IPS DF 4.7 (cell line): Measurements from ENCODE around the gene MAG.
"Not testable (repeated sequence)": the region's sequence is repeated elsewhere in the genome, so short reads cannot be mapped to it uniquely, and the experiment has no call there.

Source experiments
- DNase-seq: peaks from one replicate; pipeline ENCODE4 v3.0.0-alpha.2; 2013; ENCODE audit warnings: low spot score; ENCODE audit errors: extremely low read depth

The MAG gene

GRCh38 chr19:35279374-35279773 is 12.6 kb upstream of the MAG start:
- no peak for DNase-seq

GRCh38 chr19:35279985-35280821 is 11.8 kb upstream of the MAG start:
- DNase-seq, result no peak

- DNase-seq, result no peak
These were observed 10.7 kb upstream of the MAG start for GRCh38 chr19:35281303-35281702.

DNA sequence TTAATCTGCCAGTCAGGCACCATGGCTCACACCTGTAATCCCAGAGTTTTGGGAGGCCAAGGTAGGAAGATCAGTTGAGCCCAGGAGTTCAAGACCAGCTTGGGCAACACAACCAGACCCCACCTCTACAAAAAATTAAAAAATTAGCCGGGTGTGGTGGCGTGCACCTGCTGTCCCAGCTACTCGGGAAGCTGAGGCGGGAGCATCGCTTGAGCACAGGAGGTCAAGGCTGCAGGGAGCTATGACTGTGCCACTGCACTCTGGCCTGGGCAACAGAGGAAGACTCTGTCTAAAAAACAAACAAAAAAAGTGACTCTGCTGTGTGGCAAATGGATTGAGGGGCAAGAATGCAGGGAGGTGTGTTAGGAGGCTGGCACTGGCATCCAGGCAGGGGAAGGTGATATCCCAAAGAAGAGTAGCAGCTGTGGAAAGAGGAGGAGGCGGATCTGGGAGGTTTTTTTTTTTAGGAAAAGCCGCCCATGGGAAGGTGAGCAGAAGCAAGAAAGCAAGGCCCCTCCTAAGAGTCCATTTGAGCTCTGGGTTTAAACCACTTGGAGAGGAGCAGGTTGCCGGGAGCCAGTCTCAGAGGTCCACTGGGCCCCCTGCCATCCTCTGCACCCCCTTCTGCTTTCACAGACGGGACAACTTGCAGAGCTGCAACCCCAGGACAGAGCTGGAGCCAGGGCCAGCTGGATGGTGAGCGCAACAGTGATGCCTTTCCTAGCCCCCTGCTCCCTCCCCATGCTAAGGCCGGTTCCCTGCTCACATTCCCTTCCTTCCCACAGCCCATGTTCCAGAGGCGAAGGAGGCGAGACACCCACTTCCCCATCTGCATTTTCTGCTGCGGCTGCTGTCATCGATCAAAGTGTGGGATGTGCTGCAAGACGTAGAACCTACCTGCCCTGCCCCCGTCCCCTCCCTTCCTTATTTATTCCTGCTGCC is 7.5 kb upstream of the MAG start:
- DNase-seq, result no peak

DNA sequence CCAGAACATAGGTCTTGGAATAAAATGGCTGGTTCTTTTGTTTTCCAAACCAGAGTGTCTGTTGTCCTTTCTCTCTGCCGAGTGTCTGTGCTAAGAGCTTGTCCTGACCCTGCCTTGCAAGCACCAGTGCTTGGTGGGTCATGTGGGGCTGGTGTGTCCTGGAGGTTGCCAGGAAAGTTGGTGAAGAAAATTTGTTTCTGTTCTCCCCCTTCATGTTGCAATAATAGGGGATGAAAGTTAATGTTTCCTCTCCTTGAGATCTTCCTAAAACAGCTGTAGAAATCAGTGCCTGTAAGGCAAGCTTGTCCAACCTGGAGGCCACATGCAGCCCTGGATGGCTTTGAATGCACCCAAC is 6.9 kb upstream of the MAG start:
- DNase-seq, result no peak

DNA sequence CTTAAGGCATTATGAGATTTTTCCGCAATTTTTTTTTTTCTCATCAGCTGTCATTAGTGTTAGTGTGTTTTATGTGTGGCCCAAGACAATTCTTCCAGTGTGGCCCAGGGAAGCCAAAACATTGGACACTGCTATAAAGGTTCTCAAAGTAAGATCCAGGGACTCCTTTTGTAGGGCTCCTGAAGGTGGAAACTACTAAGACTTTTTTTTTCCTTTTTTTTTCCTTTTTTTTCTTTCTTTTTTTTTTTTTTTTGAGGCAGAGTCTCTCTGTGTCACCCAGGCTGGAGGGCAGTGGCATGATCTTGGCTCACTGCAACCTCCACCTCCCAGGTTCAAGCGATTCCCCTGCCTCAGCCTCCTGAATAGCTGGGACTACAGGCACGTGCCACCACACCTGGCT is 6.5 kb upstream of the MAG start:
- DNase-seq, result not testable (repeated sequence)

DNA sequence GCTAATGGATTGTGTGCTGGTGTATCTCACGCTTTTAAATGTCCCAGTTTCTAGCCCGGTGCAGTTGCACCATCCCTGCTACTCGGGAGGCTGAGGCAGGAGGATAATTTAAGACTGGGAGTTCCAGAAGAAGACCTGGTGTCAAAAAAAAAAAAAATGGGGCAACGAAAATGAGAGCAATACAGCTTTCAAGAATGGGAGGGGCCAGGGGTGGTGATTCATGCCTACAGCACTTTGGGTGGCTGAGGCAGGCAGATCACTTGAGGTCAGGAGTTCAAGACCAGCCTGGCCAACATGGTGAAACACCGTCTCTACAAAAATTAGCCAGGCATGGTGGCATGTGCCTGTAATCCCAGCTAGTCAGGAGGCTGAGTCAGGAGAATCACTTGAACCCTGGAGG is 5.9 kb upstream of the MAG start:
- DNase-seq, result not testable (repeated sequence)

- DNase-seq, result no peak
These were observed 4.2 kb upstream of the MAG start for GRCh38 chr19:35287713-35288112.

- DNase-seq, result no peak
These were observed 3.6 kb upstream of the MAG start for GRCh38 chr19:35288331-35288730.

GRCh38 chr19:35288906-35289305 is 3.1 kb upstream of the MAG start:
- no peak for DNase-seq

- no peak for DNase-seq
These were observed 1.4 kb upstream of the MAG start for GRCh38 chr19:35290381-35291127.

DNA sequence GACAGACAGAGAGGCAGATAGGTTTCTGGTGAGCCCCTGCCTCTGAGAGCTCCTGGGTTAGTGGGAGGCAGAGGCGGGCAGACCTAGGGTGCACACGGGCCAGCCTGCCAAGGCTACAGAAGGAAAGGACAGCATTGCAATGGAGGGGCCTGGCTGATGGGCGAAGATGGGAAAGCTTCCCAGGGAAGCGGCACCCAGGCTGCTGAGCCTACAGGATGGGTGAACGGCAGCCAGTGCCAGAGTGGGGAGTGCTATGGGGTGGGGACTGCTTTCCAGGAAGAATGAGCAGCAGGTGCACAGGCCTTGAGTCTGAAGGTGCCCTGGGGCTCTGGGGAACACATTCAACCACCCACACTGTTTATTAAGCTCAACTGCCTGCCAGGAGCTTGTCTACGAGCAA is 702 bp upstream of the MAG start:
- DNase-seq, result no peak

GRCh38 chr19:35292421-35293362 is 731 bp downstream of the MAG start:
- DNase-seq, result no peak

DNA sequence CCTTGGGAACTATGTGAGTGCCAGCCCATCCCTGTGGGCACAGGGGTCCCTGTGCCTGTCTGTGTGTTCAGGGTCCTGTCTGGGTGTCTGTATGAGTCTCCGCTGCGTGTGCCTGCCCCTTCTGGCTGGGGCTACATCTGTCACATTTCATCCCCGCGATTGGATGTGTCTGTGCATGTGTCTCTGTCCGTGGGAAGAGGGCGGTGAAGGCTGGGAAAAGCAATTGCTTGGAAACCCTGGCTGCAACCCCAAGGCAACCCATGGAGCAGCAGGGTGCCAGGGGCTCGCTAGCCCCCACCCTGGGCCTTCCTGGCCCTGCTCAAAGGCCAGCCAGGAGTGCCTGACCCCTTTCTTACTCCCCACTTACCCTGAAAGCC is 1.4 kb downstream of the MAG start:
- DNase-seq, result no peak

DNA sequence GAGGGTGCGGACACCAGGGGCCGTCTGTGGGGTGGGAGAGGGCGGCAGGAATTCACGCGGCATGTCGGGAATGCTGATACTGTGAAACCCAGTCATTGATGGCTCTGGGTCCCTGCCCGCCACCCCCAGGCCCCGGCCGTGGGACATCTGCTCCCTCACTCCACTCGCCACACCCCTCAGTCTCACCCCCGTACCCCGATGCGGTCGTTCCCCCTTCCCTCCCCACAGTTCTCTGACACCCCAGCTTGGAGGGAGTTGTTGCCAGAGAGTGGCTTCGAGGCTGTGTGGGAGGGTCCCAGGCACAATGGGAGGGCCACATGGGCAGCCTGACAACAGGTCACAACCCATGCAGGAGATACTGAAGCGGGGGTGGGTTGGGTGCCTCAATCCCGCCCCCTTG is 1.8 kb downstream of the MAG start:
- DNase-seq, result no peak

GRCh38 chr19:35294328-35294727 is 2.4 kb downstream of the MAG start:
- DNase-seq, result no peak

GRCh38 chr19:35294859-35295791 is 3.2 kb downstream of the MAG start:
- DNase-seq, result no peak

DNA sequence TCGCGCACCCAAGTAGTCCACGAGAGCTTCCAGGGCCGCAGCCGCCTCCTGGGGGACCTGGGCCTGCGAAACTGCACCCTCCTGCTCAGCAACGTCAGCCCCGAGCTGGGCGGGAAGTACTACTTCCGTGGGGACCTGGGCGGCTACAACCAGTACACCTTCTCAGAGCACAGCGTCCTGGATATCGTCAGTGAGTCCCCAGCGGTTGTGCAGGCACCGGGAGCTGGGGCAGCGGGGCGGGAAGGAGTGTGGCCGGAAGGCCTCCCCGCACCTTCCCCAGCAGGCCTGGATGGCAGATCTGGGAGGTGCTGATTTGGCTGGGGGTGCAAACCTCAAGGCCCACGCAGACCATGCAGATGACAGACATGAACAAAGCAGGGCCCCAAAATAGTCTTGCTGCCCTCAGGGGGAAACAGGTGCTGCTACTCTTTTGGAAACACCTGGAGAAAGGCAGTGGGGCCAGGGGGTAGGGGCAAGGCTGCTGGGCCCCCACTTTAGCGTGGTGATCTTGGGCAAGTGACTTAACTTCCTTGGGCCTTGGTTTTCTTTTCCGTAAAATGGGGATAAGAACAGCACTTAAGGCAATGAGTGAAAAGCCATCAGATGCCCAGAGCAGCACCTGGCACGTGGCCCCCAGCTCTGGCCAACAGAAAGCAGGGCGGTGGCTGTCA is 4.0 kb downstream of the MAG start:
- DNase-seq, result no peak
